Vagina (tissue), 2 donors: ENCODE data around the gene SERPINB7. TPM values are rescaled to one million over a fixed set of nuclear protein-coding genes. Genes with fewer than 3 reads are reported as not detected.

Experiments
- DNase-seq, 2 donors: peaks; one replicate each; pipeline ENCODE4 v3.0.0-alpha.2; 2017; ENCODE audit errors: extremely low spot score in 2 of 2
- H3K27ac ChIP-seq: fragments of 200-600 bp; sonication (generic); one replicate; pipeline ENCODE4 v1.5.1; 2019
- H3K27me3 ChIP-seq: fragments of 200-600 bp; sonication (generic); one replicate; pipeline ENCODE4 v1.5.1; 2019
- H3K36me3 ChIP-seq, 2 donors: fragments of 200-600 bp; sonication (generic); one replicate each; pipeline ENCODE4 v1.5.1; 2017 to 2019
- H3K4me1 ChIP-seq: fragments of 200-600 bp; sonication (generic); one replicate; pipeline ENCODE4 v1.5.1; 2019
- H3K4me3 ChIP-seq, 2 donors: fragments of 200-600 bp; sonication (generic); 1 replicate in 1 of 2; 2 replicates in 1 of 2; pipeline ENCODE4 v1.5.1; 2016 to 2019
- H3K9me3 ChIP-seq: fragments of 200-600 bp; sonication (generic); one replicate; pipeline ENCODE4 v1.5.1; 2019
- POLR2A ChIP-seq, 2 donors: fragments of 450-650 bp; IDR thresholded peaks; one replicate each; pipeline ENCODE4 v1.6.1; 2017; ENCODE audit warnings: antibody characterized with exemption in 2 of 2, mild to moderate bottlenecking in 2 of 2, moderate library complexity in 2 of 2
- POLR2AphosphoS5 ChIP-seq, 2 donors: sonication (generic); formaldehyde crosslinking; IDR thresholded peaks; one replicate each; pipeline ENCODE4 v1.9.0; 2017; ENCODE audit warnings: antibody characterized with exemption in 2 of 2, mild to moderate bottlenecking in 2 of 2, low read depth in 1 of 2; ENCODE audit not compliant: insufficient read depth in 1 of 2
- intact Hi-C: fragments of 100-400 bp; cut with DNase I; formaldehyde crosslinking; loops from one replicate; pipeline ENCODE4 v1.15.1; 2023
- total RNA-seq: library from RNA; depleted of rRNA; stranded (reverse); fragments of >200 nt; gene quantifications from one replicate; pipeline ENCODE4 v1.2.3, GENCODE V29; 2016
- TF ChIP-seq, protein P1 (sequence below), 3 experiments: fragments of 450-650 bp in 2 of 3; fragments of 200-600 bp in 1 of 3; sonication (generic) in 1 of 3; IDR thresholded peaks; one replicate each; pipeline ENCODE4 v1.5.1; 2017 to 2019; ENCODE audit warnings: antibody characterized with exemption in 3 of 3, mild to moderate bottlenecking in 2 of 3, moderate library complexity in 2 of 3

SERPINB7 gene
- total RNA-seq, 1 donor from 2014 or later = 0.49 TPM

DNA sequence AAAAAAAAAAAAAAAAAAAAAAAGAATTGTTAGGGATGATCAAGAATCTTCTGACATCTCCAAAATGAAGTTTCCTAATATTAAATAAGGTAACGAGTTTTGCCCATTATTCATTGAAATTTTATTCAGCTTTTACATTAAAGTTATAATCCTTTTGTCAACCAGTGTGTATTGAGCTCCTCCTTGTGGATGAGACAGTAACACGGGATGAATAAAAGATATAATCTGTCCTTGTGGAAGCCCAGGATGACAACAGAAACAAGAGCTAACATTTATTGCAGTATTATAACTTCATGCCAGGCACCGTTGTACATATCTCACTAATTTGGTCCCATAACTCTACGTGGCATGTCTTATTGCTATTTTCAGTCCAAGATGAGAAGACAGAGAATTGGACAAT lies 33.4 kb upstream of the SERPINB7 start:
- H3K27ac ChIP-seq = no peak overlapping the region
- no peaks in the 10 kb centered on the region for H3K36me3 ChIP-seq
- H3K9me3 ChIP-seq = no peaks in the 10 kb centered on the region
- DNase-seq = no peak
- H3K4me1 ChIP-seq = no peaks in the 10 kb centered on the region
- H3K27me3 ChIP-seq = no peaks in the 10 kb centered on the region
- no peak overlapping the region for H3K4me3 ChIP-seq
- intact Hi-C loops = no loop called here
- TF ChIP-seq, protein P1, sequence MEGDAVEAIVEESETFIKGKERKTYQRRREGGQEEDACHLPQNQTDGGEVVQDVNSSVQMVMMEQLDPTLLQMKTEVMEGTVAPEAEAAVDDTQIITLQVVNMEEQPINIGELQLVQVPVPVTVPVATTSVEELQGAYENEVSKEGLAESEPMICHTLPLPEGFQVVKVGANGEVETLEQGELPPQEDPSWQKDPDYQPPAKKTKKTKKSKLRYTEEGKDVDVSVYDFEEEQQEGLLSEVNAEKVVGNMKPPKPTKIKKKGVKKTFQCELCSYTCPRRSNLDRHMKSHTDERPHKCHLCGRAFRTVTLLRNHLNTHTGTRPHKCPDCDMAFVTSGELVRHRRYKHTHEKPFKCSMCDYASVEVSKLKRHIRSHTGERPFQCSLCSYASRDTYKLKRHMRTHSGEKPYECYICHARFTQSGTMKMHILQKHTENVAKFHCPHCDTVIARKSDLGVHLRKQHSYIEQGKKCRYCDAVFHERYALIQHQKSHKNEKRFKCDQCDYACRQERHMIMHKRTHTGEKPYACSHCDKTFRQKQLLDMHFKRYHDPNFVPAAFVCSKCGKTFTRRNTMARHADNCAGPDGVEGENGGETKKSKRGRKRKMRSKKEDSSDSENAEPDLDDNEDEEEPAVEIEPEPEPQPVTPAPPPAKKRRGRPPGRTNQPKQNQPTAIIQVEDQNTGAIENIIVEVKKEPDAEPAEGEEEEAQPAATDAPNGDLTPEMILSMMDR (IDR thresholded peaks at IDR 0.05) = no peak
- TF ChIP-seq POLR2A (IDR thresholded peaks at IDR 0.05) = no peak
- no peak for TF ChIP-seq POLR2AphosphoS5 (IDR thresholded peaks at IDR 0.05; ENCODE audit: insufficient read depth in 1 of 2, low read depth in 1 of 2)

GRCh38 chr18:63747006-63747405 lies 28.2 kb upstream of the SERPINB7 start:
- Histone ChIP-seq H3K27me3 (no peaks in the 10 kb centered on the region), H3K36me3 (no peaks in the 10 kb centered on the region), H3K4me3 (no peak overlapping the region), H3K9me3 (no peaks in the 10 kb centered on the region), H3K4me1 (no peaks in the 10 kb centered on the region), H3K27ac (no peak overlapping the region)
- TF ChIP-seq, protein P1 (IDR thresholded peaks at IDR 0.05) = no peak
- TF ChIP-seq POLR2AphosphoS5 (IDR thresholded peaks at IDR 0.05; ENCODE audit: insufficient read depth in 1 of 2, low read depth in 1 of 2) = no peak
- TF ChIP-seq POLR2A (IDR thresholded peaks at IDR 0.05) = no peak
- intact Hi-C loops = no loop called here
- DNase-seq = no peak

- intact Hi-C loops = no loop called here
- no peaks in the 10 kb centered on the region for H3K9me3 ChIP-seq
- no peak overlapping the region for H3K4me3 ChIP-seq
- no peak for DNase-seq
- H3K36me3 ChIP-seq = no peaks in the 10 kb centered on the region
- TF ChIP-seq POLR2AphosphoS5 (IDR thresholded peaks at IDR 0.05; ENCODE audit: insufficient read depth in 1 of 2, low read depth in 1 of 2) (no peak), POLR2A (IDR thresholded peaks at IDR 0.05) (no peak)
- TF ChIP-seq, protein P1 (IDR thresholded peaks at IDR 0.05) = no peak
- no peaks in the 10 kb centered on the region for H3K27me3 ChIP-seq
- H3K27ac ChIP-seq = no peak overlapping the region
- H3K4me1 ChIP-seq = no peaks in the 10 kb centered on the region
Measured at GRCh38 chr18:63749489-63749888, 25.7 kb upstream of the SERPINB7 start.

GRCh38 chr18:63752636-63753035 lies 22.6 kb upstream of the SERPINB7 start:
- Histone ChIP-seq H3K9me3 (no peaks in the 10 kb centered on the region), H3K4me3 (no peak overlapping the region), H3K27ac (no peak overlapping the region), H3K4me1 (no peaks in the 10 kb centered on the region), H3K27me3 (no peaks in the 10 kb centered on the region), H3K36me3 (no peaks in the 10 kb centered on the region)
- intact Hi-C loops = no loop called here
- TF ChIP-seq POLR2AphosphoS5 (IDR thresholded peaks at IDR 0.05; ENCODE audit: insufficient read depth in 1 of 2, low read depth in 1 of 2) (no peak), POLR2A (IDR thresholded peaks at IDR 0.05) (no peak)
- TF ChIP-seq, protein P1 (IDR thresholded peaks at IDR 0.05) = no peak
- no peak for DNase-seq

DNA sequence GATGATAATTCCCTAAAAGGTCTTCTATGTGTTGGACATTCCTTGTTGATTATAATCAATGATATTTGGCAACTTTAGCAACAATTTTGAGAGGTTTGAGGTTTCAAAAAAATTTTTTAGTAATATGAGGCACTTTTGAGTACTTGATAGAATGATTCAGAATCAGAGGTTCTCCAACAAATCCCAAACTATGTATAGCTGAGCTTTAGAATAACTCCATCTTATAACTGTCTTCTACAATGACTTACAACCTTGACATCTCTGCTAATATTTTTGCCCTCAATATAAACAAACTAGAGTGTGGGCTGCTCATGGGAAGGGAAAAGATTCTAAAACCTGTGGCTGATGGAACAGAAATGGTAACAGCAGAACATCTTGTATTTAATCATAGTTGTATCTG lies 21.5 kb upstream of the SERPINB7 start:
- H3K27ac ChIP-seq = no peak overlapping the region
- no peaks in the 10 kb centered on the region for H3K4me1 ChIP-seq
- TF ChIP-seq, protein P1 (IDR thresholded peaks at IDR 0.05) = no peak
- TF ChIP-seq POLR2AphosphoS5 (IDR thresholded peaks at IDR 0.05; ENCODE audit: insufficient read depth in 1 of 2, low read depth in 1 of 2) (no peak), POLR2A (IDR thresholded peaks at IDR 0.05) (no peak)
- H3K27me3 ChIP-seq = no peaks in the 10 kb centered on the region
- DNase-seq = no peak
- H3K9me3 ChIP-seq = no peaks in the 10 kb centered on the region
- no peaks in the 10 kb centered on the region for H3K36me3 ChIP-seq
- intact Hi-C loops = no loop called here
- no peak overlapping the region for H3K4me3 ChIP-seq
